ENCODE results near the gene ARSJ.
A peak's percentile ranks its signal among the peaks of the same experiment; 100 is the strongest.

The ARSJ gene

DNA sequence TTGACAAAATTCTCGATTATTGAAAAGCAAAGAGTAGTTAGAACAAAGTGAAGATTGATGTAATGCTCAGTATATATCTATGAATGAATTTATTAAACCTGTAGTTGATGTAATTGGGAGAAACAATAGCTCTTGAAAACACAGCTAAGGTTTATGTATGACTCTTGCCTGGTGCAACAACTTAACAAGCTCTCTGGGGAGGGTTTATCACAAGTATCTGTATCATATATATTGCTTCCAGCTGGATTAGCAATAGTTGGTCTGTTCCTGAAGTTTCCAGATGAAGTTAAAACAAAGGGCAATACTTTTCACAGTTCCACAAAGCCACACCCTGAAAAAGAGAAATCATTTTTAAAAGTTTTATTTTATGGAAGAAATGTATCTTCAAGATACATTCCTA lies 91.4 kb downstream of the ARSJ start:
- DNase-seq: no peak

DNA sequence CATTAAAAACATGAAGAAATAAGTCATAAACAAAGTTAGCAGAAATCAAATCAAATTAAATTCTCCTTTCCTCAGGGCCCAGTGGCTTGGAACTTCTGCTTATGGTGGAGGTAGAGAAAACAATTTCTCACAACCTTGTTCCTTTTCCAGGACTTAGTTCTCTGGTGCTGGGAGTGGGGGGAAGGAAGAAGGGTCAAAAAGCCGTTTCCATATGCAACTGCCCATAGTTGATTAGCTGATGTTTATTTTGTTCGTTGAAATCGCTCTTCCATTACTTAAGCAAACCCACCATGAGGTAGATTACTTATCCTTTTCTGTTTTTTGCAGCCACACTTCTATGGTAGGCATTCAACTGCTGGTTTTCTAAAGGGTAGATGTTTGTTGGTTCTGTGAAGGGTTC lies 94.2 kb downstream of the ARSJ start:
- DNase-seq: peak; percentile 16 to 30

DNA sequence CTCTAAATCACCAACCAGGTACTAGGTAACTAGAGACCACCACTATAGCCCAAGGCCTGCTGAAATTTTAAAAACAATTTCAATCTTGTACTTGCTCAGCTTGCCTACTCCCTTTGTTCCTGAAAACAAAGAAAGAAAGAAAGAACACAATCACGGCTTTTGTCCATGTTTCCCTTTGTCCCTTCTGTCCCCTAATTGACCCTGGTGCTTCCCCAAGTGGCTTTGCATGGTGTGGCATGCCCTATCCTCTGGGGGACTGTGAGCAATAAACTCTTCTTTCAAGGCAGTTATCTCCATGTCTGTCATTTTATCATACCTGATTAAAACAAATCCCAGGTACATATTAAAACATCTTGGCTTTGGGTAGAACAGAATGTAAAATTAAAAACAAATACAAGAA lies 94.8 kb downstream of the ARSJ start:
- DNase-seq: peak; percentile 63 to 68

DNA sequence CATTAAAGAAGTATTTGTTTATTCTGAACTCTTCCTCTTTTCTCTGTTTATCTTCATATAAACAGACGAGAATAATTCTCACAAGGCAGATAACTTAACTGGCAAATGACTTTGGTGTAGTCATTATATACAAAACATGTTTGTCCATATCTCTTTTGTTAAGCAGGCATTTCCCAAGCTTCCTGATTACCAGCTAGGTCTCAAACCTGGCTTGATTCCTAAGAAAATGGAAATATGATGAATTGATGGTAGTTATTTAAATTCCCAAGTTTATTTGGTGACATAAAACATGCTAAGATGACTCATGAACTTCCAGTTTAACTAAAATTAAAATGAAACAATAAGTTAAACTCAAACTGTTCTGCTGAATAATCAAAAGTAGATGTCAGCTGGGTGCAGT lies 96.8 kb downstream of the ARSJ start:
- DNase-seq: no peak

DNA sequence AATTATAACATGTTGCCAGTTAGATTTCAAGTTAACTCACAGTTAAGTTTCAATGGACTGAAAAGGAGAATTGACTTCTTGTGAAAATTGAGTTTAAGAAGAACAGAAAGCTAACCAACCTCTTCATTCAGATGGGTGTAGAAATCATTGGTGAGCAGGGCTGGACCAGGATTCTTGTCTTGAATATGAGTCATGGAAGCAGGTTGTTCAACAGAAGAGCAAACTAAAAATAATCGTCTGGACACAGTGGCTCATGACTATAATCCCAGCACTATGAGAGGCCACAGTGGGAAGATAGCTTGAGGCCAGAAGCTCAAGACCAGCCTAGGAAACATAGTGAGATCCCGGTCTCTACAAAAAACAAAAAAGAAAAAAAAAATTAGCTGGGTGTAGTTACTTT lies 98.2 kb downstream of the ARSJ start:
- no peak for DNase-seq

DNA sequence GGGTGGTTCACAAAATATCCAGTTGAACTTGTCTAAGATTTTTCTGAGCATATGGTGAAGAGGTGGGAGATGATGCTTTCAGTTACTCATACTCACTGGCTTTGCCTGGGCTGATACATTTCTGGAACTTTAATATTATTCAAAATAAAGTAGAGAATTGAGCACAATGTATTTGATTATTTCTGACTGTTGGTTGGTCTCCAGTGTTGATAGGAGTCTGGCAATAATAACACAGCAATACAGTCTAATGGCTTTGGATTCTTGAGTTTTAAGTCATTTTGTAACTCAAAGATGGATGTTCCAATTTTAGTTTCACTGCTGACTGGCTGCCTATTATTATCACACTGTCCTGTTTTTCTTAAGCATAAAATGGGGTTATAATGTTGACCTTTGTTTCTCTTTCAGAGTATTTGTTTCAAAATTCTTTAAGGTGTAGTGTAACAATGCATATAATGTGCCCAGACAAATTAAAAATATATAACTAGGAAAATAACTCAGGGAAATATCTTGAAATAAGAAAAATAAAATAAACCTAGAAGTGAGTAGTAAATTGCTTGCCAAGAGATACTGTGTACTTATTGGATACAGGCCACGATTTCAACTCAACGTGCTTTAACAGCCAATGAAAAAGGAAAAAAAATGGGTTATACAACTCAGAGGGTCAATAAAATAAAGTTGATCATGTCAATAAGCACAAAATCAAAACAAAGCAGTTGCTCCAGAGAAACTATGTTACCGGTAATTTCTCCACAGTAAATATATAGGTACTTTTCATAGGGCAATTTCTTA lies 99.0 kb downstream of the ARSJ start:
- no peak for DNase-seq

DNA sequence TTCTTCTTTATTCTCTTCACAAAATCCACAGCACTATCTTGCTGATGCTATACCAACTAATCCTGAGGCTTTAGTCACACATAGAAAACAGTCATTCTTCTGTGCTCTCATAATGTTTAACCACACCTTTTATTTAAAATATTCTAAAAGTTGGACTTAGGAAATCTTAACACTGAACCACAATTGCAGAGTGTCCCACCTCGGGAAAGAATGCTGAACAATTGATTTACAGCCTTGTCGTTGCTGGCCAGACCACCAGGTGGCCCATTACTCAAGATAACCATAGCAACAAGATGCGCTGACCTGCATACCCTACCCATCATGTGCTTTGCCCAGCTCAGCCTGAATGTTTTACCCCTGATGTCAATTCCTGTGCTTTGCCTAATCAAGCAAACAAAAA lies 100.8 kb downstream of the ARSJ start:
- no peak for DNase-seq

DNA sequence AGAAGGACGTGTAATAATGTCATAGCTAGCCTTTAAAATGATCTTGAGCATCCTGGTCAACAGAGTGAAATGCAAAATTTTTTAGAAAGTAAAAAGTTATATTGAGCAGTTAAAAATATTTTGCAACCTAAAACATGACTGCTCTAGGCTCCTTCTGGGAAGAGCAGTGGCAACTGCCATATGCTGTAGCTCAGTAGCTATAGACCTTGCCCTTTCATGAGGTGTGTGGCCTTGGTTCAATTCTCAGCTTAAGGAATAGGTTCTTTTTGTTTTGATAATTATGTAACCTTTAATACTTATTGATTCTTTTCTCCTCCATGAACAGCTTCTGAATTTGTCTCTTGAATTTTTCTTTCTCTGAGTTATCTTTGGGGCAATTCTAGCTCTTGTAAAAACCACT lies 105.0 kb downstream of the ARSJ start:
- no peak for DNase-seq

DNA sequence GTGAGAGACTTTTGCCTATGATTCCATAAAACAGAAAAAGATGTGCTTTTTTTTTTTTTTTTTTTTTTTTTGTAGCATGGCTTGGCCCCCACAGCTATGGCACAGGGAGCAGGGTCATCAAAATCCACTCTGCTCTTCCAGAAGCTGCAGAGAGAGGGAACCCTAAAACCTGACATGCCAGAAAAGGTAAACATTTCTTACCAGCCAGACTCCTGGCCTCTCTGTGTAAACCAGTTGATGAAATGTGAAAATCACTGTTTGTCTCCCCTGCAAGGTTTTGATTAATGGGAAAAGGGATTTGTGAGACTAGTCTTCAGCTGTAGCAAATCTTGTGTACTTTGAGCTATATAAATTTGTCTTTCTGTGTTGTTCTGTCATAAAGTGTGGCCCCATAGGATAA lies 105.9 kb downstream of the ARSJ start:
- DNase-seq: no peak

DNA sequence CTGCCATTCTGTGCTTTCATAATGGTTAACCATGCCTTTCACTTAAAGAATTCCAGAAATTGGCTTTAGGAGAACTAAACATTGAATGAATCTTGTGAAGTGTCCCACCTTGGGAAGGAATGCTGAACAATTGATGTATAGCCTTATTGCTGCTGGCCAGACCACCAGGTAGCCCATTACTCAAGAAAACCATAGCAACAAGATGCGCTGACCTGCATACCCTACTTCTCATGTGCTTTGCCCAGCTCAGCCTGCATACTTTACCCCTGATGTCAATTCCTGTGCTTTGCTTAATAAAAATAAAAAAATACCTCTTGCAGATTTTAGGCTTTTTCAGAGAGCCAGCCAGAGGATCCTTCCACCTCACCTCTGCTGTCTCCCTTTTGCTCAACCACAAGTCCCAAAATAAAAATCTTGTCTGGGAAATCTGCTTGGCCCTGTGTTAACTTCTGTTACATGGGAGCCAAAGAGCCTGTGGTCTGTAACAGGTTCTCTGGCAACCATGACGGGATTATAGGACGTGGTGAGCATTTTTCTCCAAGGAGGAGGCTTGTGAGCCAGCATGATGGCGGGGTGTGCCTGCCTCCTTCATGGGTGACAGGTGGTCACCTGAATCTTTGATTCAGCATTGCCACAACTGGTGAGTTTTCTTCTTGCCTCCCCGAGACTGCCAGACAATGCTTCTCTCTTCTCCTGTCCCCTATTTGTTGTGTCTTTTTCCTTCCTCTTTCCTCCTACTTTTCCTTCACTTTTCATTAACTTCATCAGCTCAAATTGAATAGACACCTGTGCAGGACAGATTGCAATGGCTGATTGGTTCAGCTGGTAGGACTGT lies 106.8 kb downstream of the ARSJ start:
- no peak for DNase-seq

DNA sequence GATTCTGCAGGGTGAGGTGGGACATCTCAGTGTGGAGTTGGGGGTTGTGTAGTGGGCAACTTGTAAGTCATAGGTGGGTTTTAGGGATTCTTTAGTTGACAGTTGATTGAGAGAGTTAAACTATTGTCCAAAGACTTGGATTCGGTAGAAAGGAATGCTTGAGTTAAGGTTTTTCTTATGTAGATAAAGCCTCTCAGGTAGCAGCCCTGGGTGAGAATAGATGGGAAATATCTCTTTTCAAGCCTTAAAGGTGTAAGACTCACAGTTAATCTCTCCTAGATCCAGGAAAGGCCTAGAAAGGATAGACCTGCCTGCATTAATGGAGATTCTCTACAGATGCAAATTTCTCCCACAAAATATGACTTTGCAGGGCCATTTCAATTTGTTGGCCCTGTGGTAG lies 108.4 kb downstream of the ARSJ start:
- no peak for DNase-seq

DNA sequence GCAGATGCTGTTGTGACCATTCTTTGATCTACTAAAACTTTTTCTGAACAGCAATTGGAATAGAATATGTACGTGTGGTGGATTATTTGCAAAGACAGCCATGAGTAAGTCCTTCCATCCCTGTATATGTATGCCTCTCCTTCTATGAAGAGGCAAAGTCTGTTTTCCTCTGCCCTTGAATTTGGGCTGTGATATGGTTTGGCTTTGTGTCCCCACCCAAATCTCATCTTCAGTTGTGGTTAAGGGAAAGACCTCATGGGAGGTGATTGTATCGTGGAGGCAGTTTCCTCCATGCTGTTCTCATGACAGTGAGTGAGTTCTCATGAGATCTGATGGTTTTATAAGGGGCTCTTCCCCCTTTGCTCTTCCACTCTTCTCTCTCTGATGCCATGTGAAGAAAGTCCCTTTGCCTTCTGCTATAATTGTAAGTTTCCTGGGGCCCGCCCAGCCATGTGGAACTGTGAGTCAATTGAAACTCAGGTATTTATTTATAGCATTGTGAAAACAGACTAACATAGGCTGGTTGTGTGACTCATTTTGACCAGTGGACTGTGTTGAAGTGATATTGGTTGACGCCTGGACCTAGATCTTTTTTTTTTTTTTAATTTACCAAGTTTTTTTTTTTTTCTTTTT lies 109.6 kb downstream of the ARSJ start:
- DNase-seq: no peak

DNA sequence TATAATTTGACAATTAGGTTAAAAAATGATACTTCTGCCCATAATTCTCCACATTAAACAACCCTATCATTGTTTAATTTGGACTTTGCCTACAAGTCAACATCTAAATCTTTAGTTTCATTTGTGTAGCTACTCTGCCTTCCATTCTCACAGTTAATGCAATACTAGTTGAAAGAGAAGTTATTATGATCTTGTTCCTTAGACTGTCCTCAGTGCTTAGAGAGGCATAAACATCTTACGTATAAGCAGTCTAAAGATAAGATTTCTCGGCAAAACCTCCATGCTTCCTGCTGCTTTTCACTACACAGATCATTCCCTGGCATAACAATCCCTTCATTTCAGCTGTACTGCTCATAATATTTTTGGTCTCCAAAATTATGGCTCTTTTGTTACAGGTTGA lies 112.8 kb downstream of the ARSJ start:
- DNase-seq: no peak

DNA sequence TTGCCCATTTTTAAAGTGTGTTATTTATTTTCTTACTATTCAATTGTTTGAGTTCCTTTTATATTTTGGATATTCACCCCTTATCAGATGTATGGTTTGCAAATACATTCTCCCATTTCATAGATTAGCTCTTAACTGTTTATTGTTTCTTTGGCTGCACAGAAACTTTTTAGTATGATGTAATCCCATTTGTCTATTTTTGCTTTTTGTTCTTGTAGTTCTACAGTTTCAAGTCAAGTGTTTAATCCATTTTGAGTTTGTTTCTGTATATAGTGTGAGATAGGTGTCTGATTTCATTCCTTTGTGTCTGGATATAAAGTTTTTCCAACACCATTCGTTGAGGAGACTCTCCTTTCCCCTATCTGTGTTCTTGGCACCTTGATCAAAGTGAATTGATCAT lies 120.5 kb downstream of the ARSJ start:
- no peak for DNase-seq

DNA sequence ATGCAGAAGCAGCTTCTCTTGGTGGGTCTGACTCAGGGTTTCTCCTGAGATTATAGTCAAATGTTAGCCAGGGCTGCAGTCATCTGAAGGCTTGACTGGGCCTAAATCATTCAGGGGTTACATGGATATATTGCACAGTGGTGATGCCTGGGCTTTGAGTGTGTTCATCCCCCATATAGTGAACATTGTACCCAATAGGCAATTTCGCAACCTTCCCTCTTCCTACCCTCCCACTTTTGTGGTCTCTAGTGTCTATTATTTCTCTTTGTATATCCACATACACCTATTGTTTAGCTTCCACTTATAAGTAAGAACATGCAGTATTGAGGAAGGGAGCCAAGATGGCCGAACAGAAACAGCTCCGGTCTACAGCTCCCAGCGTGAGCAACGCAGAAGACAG lies 127.6 kb downstream of the ARSJ start:
- DNase-seq: no peak
